Bone marrow (tissue), 2 donors: ENCODE measurements around the gene PDLIM1.

Experiments
- DNase-seq, 2 donors: peaks; one replicate each; lab custom pipeline; 2025; lab: John Stamatoyannopoulos, UW

The PDLIM1 gene

DNA sequence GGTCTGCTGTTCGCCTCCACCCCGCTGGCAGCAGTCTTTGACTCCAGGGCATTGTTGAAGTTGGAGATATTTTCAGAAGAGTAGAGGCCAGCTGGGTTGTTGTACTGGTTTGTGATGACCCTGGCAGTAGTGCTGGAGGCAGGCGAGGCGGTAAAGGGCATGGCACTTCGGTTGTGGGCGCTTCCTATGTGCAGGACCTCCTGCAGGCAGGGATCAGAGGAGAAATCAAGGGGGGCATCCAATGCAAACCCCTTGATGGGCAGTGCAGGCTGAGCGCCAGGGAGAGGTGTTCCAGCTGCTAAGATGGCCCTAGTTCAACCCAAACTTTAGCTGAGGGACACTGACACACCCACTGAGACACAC, 27.0 kb downstream of the PDLIM1 start:
- no peak for DNase-seq

GRCh38 chr10:95262763-95263518, 27.9 kb downstream of the PDLIM1 start:
- no peak for DNase-seq

- no peak for DNase-seq
Measured at GRCh38 chr10:95261926-95262325, 28.9 kb downstream of the PDLIM1 start.

- DNase-seq = no peak
Measured at GRCh38 chr10:95260909-95261552, 29.8 kb downstream of the PDLIM1 start.

- no peak for DNase-seq
Measured at GRCh38 chr10:95260397-95260881, 30.4 kb downstream of the PDLIM1 start.

GRCh38 chr10:95257849-95258248, 33.0 kb downstream of the PDLIM1 start:
- DNase-seq = no peak

DNA sequence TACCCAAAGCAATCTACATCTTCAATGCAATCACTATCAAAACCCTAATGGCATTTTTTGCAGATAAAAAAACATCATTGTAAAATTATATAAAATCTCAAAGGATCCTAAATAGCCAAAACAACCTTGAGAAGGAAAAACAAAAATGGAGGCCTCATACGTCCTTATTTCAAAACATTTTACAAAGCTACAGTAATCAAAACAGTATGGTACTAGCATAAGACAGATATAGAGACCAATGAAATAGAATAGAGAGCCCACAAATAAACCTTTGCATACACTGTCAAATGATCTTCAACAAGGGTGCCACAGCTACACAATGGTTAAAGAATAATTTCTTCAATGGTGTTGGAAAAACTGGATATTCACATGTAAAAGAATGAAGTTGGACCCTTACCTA, 34.5 kb downstream of the PDLIM1 start:
- DNase-seq = no peak

- no peak for DNase-seq
Measured at GRCh38 chr10:95254629-95255028, 36.2 kb downstream of the PDLIM1 start.

DNA sequence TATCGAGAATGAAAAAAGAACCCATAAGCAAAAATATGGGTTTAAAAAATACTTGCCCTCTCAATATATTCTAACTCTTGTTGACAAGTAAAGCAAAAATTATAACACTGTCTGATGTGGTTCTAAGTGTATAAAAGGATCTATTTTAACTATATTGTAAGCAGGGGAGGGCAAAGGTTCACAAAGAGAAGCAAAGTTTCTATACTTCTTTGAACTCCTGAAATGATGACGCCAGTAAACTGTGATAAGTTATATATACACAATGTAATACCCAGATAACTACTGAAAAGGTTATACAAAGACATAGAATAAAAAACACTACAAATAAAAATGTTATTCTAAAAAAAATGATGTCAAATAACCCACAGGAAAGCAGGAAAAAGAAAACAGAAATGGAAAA, 37.1 kb downstream of the PDLIM1 start:
- DNase-seq = no peak

GRCh38 chr10:95253007-95253406, 37.8 kb downstream of the PDLIM1 start:
- no peak for DNase-seq

- no peak for DNase-seq
Measured at GRCh38 chr10:95250856-95251255, 39.9 kb downstream of the PDLIM1 start.

GRCh38 chr10:95249467-95249866, 41.3 kb downstream of the PDLIM1 start:
- no peak for DNase-seq

DNA sequence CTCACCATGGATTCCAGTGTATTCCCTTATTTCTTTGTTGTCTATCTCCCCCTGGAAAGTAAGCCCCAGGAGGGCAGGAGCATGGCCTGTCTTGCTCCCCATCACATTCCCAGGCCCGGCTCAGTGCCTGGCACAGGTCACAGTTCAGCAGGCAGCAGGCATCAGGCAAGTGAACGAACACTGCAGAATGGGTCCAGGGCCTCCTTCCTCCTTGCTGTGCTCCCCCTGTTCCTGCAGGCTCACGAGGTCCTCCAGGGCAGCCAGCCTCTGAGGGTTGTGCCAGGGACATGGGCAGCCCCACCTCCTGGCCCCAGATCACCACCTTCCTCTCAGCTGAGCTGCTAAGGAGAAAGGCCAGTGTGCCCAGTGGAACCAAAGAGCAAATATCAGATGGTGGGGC, 41.8 kb downstream of the PDLIM1 start:
- DNase-seq = no peak

DNA sequence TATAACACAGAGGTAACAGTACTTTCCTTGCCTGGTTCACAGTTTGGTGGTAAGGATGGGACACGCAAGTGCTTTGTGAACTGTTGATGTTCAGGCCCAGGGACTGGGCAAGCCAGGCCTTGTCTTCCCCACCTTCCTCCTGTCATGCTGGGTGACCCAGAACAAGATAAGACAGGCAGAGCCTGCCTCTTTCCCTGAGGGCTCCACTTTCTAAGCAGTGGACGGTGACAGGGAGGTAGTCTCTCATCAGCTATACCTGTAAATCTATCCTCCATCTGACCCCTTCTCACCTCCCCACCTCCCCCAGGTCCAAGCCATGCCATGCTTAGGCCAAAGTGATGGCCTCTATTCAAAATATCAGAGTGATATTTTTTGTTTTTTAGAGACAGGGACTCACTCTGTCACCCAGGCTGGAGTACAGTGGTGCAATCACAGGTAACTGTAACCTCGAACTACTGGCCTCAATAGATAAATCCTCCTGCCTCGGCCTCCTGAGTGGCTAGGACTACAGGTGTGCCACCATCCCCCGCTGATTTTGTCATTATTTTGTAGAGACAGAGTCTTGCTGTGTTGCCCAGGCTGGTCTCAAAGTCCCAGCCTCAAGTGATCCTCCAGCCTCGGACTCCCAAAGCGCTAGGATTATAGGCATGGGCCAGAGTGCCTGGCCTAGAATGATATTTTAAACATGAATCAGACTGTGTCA, 42.8 kb downstream of the PDLIM1 start:
- DNase-seq = no peak

DNA sequence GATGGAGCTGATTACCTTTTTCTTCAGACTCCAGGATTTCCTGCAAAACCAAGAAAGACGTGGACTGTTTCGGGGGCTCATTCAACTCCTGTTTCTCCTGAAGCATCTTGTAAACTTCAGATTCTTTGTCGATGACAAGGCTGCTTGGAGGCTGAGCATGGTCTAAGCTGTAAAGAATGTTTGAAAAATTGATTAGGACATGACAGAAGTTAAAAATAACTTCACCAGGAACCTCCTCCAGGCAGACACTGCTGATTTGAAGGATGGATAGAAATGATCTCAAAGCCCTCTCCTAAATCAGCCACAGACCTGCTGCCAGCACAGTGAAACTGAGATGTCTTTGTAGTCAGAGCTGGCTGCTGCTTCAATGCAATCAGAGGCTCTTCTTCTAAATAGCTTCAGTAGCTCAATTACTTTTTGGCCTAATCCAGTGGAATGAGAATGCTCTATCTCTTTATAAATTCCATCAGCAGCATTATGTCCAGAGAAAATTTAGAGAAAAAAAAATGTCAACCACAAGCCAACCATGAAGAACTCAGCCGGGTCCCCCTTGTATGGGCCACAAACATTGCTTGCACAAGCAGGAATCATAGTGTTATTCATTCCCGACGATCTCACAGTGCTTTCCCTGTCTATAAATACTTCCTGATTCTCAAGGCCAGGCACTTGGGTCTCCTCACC, 43.5 kb downstream of the PDLIM1 start:
- no peak for DNase-seq

GRCh38 chr10:95246582-95247051, 44.2 kb downstream of the PDLIM1 start:
- DNase-seq = peak; percentile 3 to 42

DNA sequence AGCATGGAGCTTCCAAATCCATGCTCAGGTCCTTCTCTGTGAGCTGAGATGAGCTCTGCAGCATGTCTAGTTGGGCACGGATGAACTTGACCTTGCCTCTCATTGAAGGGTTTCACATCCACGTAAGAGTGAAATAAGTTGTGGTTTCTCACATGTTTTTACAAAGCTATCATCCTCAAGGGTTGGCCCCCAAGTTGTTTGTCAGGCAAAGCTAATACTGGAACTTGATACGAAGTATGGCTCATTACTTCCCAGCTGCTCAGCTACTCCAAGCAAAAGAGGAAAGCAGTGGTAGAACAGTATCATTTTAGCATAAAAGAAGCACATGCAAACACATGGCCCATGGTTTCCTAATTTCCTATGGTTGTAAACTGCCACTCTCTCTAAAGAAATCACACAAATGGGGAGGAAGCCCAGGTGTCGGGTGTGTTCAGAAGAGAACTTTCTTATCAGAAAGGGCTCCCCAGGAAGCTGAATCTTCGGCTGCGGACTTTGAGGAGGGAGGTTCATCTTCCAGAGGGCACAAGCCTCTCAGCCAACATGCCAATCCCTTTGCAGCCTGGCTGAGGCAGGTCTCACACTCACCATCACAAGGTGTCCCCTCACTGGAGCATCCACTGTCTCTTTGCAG, 45.3 kb downstream of the PDLIM1 start:
- no peak for DNase-seq

DNA sequence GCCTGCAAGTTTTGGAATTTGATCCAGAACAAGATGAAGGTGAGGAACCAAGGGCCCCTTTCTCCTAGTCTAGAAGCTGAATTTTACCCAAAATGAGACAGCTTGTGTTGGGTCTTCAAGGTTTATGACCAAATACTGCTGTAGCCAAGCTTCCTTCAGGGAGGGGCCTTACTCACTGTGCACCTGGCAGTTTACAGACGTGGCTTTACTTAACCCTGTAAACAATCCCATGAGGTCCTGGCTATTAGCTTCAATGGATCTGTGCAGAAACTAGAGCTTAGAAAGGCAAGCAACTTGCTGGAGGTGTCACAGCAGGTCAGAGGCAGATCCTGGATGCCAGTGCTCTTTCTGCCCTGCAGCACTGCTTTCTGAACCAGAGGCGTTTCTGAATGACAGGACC, 46.7 kb downstream of the PDLIM1 start:
- DNase-seq = no peak

DNA sequence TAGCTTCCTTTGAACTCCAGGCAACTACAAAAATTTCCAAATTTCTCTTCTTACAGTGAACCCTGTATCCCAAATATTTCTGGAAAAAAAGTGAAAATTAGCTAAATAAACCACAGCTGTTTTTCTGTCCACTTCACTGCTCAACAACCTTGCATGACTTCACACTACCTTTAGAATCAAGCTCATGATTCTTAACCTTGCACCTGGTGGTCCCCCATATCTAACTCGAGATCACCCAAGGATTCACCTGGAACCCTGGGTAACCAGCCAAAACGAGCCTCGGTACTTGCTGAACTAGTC, 47.5 kb downstream of the PDLIM1 start:
- no peak for DNase-seq

GRCh38 chr10:95242581-95243317, 48.1 kb downstream of the PDLIM1 start:
- DNase-seq = peak in 1 of 2 donors; percentile 3

GRCh38 chr10:95241533-95241932, 49.3 kb downstream of the PDLIM1 start:
- DNase-seq = no peak
